Smooth muscle cell (in vitro differentiated cells): Measurements from ENCODE around the gene NELFB. TPM values are rescaled to one million over a fixed set of nuclear protein-coding genes. Genes with fewer than 3 reads are reported as not detected.

Experiments
- DNase-seq: peaks from one replicate; lab custom pipeline; 2025; ENCODE audit not compliant: unreplicated experiment; lab: John Stamatoyannopoulos, UW
- H2AFZ ChIP-seq: fragments of 200-600 bp; sonication (generic); 2 replicates; pipeline ENCODE4 v1.6.0; 2016; ENCODE audit warnings: antibody characterized with exemption, low read depth, mild to moderate bottlenecking
- H3F3A ChIP-seq: fragments of 200-600 bp; sonication (generic); 2 replicates; pipeline ENCODE4 v1.6.0; 2017; ENCODE audit warnings: antibody characterized with exemption, low read depth
- H3K27ac ChIP-seq: fragments of 200-600 bp; sonication (generic); 2 replicates; pipeline ENCODE4 v1.5.1; 2016; ENCODE audit warnings: low read depth, mild to moderate bottlenecking
- H3K27me3 ChIP-seq: fragments of 200-600 bp; sonication (generic); 2 replicates; pipeline ENCODE4 v1.6.1; 2016; ENCODE audit warnings: low read depth, mild to moderate bottlenecking
- H3K36me3 ChIP-seq: fragments of 200-600 bp; sonication (generic); 2 replicates; pipeline ENCODE4 v1.5.1; 2016; ENCODE audit warnings: low read depth
- H3K4me1 ChIP-seq: fragments of 200-600 bp; sonication (generic); 2 replicates; pipeline ENCODE4 v1.5.1; 2016; ENCODE audit warnings: low read depth
- H3K4me2 ChIP-seq: fragments of 200-600 bp; sonication (generic); 2 replicates; pipeline ENCODE4 v1.6.0; 2016; ENCODE audit warnings: mild to moderate bottlenecking
- H3K4me3 ChIP-seq: fragments of 200-600 bp; sonication (generic); 2 replicates; pipeline ENCODE4 v1.5.1; 2016; ENCODE audit warnings: mild to moderate bottlenecking
- H3K79me2 ChIP-seq: fragments of 200-600 bp; sonication (generic); 2 replicates; pipeline ENCODE4 v1.6.0; 2016; ENCODE audit warnings: low read depth, mild to moderate bottlenecking
- H3K9ac ChIP-seq: fragments of 200-600 bp; sonication (generic); 2 replicates; pipeline ENCODE4 v1.6.0; 2016; ENCODE audit warnings: low read depth
- H3K9me3 ChIP-seq: fragments of 200-600 bp; sonication (generic); replicated peaks from 2 replicates; pipeline ENCODE4 v1.5.1; 2016; ENCODE audit warnings: low read depth
- H4K20me1 ChIP-seq: fragments of 200-600 bp; sonication (generic); 2 replicates; pipeline ENCODE4 v1.6.0; 2016; ENCODE audit warnings: low read depth
- CTCF ChIP-seq: fragments of 200-600 bp; sonication (generic); IDR thresholded peaks from 2 replicates; pipeline ENCODE4 v1.5.1; 2017; ENCODE audit warnings: borderline replicate concordance, mild to moderate bottlenecking, antibody characterized with exemption; ENCODE audit not compliant: insufficient read depth, poor library complexity, severe bottlenecking
- WGBS: methylation state at CpG from one replicate; pipeline ENCODE4 v1.1.7; 2016; ENCODE audit warnings: low lambda C conversion rate; 5-methylcytosine and 5-hydroxymethylcytosine counted together
- polyA plus RNA-seq: library from polyadenylated mRNA; unstranded; fragments of >200 nt; fragmentation: Nextera tagmentation; extraction: Ambion mirVana; gene quantifications from 2 replicates; pipeline ENCODE4 v1.2.1, GENCODE V29; 2016
- total RNA-seq: library from RNA; depleted of rRNA; stranded (reverse); fragments of >200 nt; gene quantifications from 2 replicates; pipeline ENCODE4 v1.2.3, GENCODE V29; 2014

NELFB gene
- total and polyA plus RNA-seq, 2 experiments from 2014 or later: 23.3 to 60.9 TPM

GRCh38 chr9:137278061-137278701 lies 23.1 kb downstream of the NELFB start:
- no peak for TF ChIP-seq CTCF
- Histone ChIP-seq H3K9me3 (no peaks in the 10 kb centered on the region), H3K9ac (no peak overlapping the region), H3K4me2 (peak overlapping the region; percentile 88), H3K27ac (no peak overlapping the region), H2AFZ (no peak overlapping the region), H3K27me3 (peaks cover 12% of the 10 kb centered on the region), H3K79me2 (no peaks in the 10 kb centered on the region), H3K36me3 (no peaks in the 10 kb centered on the region), H3K4me1 (peaks cover 15% of the 10 kb centered on the region), H3F3A (no peaks in the 10 kb centered on the region), H4K20me1 (peaks cover 34% of the 10 kb centered on the region), H3K4me3 (peak overlapping the region; percentile 50)
- 57% methylated on average over 34 of the region's 54 CpGs for WGBS
- no peak for DNase-seq

- H3K27me3 ChIP-seq: peaks cover 12% of the 10 kb centered on the region
- WGBS: 94% methylated on average over 112 of the region's 139 CpGs
- H3F3A ChIP-seq: no peaks in the 10 kb centered on the region
- H3K27ac ChIP-seq: no peak overlapping the region
- no peak overlapping the region for H3K4me3 ChIP-seq
- TF ChIP-seq CTCF: no peak
- H3K9ac ChIP-seq: no peak overlapping the region
- H4K20me1 ChIP-seq: peaks cover 30% of the 10 kb centered on the region
- no peak overlapping the region for H2AFZ ChIP-seq
- peaks cover 15% of the 10 kb centered on the region for H3K4me1 ChIP-seq
- H3K79me2 ChIP-seq: no peaks in the 10 kb centered on the region
- no peaks in the 10 kb centered on the region for H3K9me3 ChIP-seq
- H3K36me3 ChIP-seq: no peaks in the 10 kb centered on the region
- H3K4me2 ChIP-seq: peak overlapping the region; percentile 88
- no peak for DNase-seq
Observed at GRCh38 chr9:137278721-137279711, 23.9 kb downstream of the NELFB start.

DNA sequence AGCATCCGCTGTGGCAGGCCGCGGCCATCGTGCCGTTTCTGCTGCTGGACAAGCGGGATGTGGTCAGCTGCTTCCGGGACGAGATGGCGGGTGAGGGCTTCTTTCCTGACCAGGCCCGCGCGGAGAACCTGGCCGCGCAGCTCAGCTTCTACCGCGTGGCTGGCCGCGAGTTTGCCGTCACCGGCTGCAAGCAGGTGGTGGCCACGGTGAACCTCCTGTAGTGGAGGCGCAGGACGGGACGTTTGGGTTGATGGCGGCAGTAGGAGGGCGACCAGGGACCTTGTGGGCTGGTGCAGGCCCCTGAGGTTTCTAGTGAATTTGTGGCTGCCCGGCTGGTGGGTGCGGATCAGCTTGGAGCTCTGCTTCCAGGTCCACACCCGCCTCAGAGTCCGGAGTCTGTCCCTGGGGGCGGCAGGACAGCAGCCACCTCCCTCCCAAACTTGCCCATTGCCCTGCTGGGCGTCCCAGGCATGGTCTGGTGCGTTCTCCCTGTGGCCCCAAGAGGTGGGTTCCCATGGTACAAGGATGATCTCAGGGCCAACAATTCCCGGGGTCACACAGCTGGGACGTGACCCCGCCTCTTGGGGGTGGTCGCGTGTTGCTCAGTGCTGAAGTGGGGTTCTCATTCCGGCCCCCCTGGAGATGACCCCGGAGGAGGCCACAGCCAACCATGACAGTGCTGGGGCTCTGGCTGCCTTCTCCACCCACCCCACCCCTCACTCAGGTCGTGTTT lies 24.8 kb downstream of the NELFB start:
- 97% methylated on average over 41 of the region's 41 CpGs for WGBS

More for the DNA sequence above, 24.8 kb downstream of the NELFB start:
- Histone ChIP-seq H3K79me2 (no peaks in the 10 kb centered on the region), H3K9ac (no peak overlapping the region), H3K4me2 (no peak overlapping the region), H3K36me3 (no peaks in the 10 kb centered on the region), H2AFZ (no peak overlapping the region), H3K4me3 (no peak overlapping the region), H3F3A (no peaks in the 10 kb centered on the region), H4K20me1 (peaks cover 25% of the 10 kb centered on the region), H3K9me3 (no peaks in the 10 kb centered on the region), H3K27ac (no peak overlapping the region), H3K27me3 (peaks cover 12% of the 10 kb centered on the region), H3K4me1 (peaks cover 15% of the 10 kb centered on the region)
- DNase-seq: no peak
- no peak for TF ChIP-seq CTCF
